Lower lobe of right lung (tissue), 2 donors: Measurements from ENCODE around the gene PTPRN2. TPM values are rescaled to one million over a fixed set of nuclear protein-coding genes. Genes with fewer than 3 reads are reported as not detected.

Source experiments
- ATAC-seq, 2 donors: fragments of 200-7000 bp; cut with Tn5 transposase; one replicate each; pipeline ENCODE4 v1.9.1; 2020 to 2022; ENCODE audit warnings: mild to moderate bottlenecking in 2 of 2, moderate library complexity in 2 of 2
- DNase-seq: peaks from one replicate; pipeline ENCODE4 v3.0.0-alpha.2; 2020
- H3K27ac ChIP-seq: fragments of 200-600 bp; one replicate; pipeline ENCODE4 v1.8.0; 2022
- H3K27me3 ChIP-seq: fragments of 200-600 bp; one replicate; pipeline ENCODE4 v1.8.0; 2022; ENCODE audit warnings: low read depth
- H3K36me3 ChIP-seq: fragments of 200-600 bp; one replicate; pipeline ENCODE4 v1.8.0; 2022; ENCODE audit warnings: mild to moderate bottlenecking
- H3K4me1 ChIP-seq: fragments of 200-600 bp; one replicate; pipeline ENCODE4 v1.8.0; 2022
- H3K4me3 ChIP-seq: fragments of 200-600 bp; one replicate; pipeline ENCODE4 v1.8.0; 2022; ENCODE audit warnings: mild to moderate bottlenecking
- H3K9me3 ChIP-seq: fragments of 200-600 bp; one replicate; pipeline ENCODE4 v1.8.0; 2022
- CTCF ChIP-seq: fragments of 200-600 bp; IDR thresholded peaks from one replicate; pipeline ENCODE4 v1.8.0; 2022; ENCODE audit warnings: antibody characterized with exemption, mild to moderate bottlenecking
- intact Hi-C: fragments of 100-400 bp; cut with DNase I; formaldehyde crosslinking; loops from one replicate; pipeline ENCODE4 v1.11.0; 2022
- total RNA-seq: library from RNA; stranded (reverse); fragmentation: NEBNext Ultra II Directional; extraction: Animal tissue kit (Norgen Biotek cat#: 25700); gene quantifications from one replicate; pipeline ENCODE4 v1.2.1, GENCODE V29; 2021
- donor health status: DM: no; HTN: yes; CAD: no; lungs with severe emphysema.

The PTPRN2 gene
- total RNA-seq, 1 donor from 2014 or later, result 6.8 TPM

GRCh38 chr7:158543840-158544239 lies 43.8 kb downstream of the PTPRN2 start:
- TF ChIP-seq CTCF, result no peak
- intact Hi-C loops, result no loop called here

GRCh38 chr7:158542651-158543566 lies 44.7 kb downstream of the PTPRN2 start:
- TF ChIP-seq CTCF, result no peak
- H3K27me3 ChIP-seq, result no peaks in the 10 kb centered on the region
- no peaks in the 10 kb centered on the region for H3K36me3 ChIP-seq
- intact Hi-C loops, result no loop called here
- ATAC-seq (no peak), DNase-seq (no peak)
- H3K4me1 ChIP-seq, result no peaks in the 10 kb centered on the region
- no peaks in the 10 kb centered on the region for H3K9me3 ChIP-seq
- no peak overlapping the region for H3K4me3 ChIP-seq
- no peak overlapping the region for H3K27ac ChIP-seq

More at GRCh38 chr7:158543840-158544239, 43.8 kb downstream of the PTPRN2 start:
- Histone ChIP-seq H3K9me3 (no peaks in the 10 kb centered on the region), H3K27ac (no peak overlapping the region), H3K27me3 (no peaks in the 10 kb centered on the region), H3K4me1 (no peaks in the 10 kb centered on the region), H3K4me3 (no peak overlapping the region), H3K36me3 (no peaks in the 10 kb centered on the region)
- ATAC-seq (no peak), DNase-seq (no peak)

- peak; percentile 65 for DNase-seq
- intact Hi-C loops, result no loop called here
- Histone ChIP-seq H3K9me3 (no peaks in the 10 kb centered on the region), H3K27me3 (no peaks in the 10 kb centered on the region), H3K4me3 (no peak overlapping the region), H3K4me1 (peaks cover 4% of the 10 kb centered on the region), H3K36me3 (no peaks in the 10 kb centered on the region), H3K27ac (no peak overlapping the region)
- no peak for ATAC-seq
- TF ChIP-seq CTCF, result no peak
Observed at GRCh38 chr7:158541346-158542010, 46.1 kb downstream of the PTPRN2 start.

GRCh38 chr7:158539711-158540146 lies 47.9 kb downstream of the PTPRN2 start:
- DNase-seq (no peak), ATAC-seq (no peak)
- no peak for TF ChIP-seq CTCF
- H3K36me3 ChIP-seq, result no peaks in the 10 kb centered on the region
- no peaks in the 10 kb centered on the region for H3K9me3 ChIP-seq
- intact Hi-C loops, result no loop called here
- no peaks in the 10 kb centered on the region for H3K27me3 ChIP-seq
- no peak overlapping the region for H3K4me3 ChIP-seq
- H3K27ac ChIP-seq, result no peak overlapping the region
- peaks cover 4% of the 10 kb centered on the region for H3K4me1 ChIP-seq

- Histone ChIP-seq H3K27me3 (no peaks in the 10 kb centered on the region), H3K4me3 (no peak overlapping the region), H3K27ac (no peak overlapping the region), H3K4me1 (peaks cover 4% of the 10 kb centered on the region), H3K9me3 (no peaks in the 10 kb centered on the region), H3K36me3 (no peaks in the 10 kb centered on the region)
- intact Hi-C loops, result no loop called here
- no peak for TF ChIP-seq CTCF
- ATAC-seq (no peak), DNase-seq (no peak)
Observed at GRCh38 chr7:158538156-158538946, 49.3 kb downstream of the PTPRN2 start.
